ENCODE measurements around the gene ARMC2.
A peak's percentile ranks its signal among the peaks of the same experiment; 100 is the strongest.

ARMC2 gene

GRCh38 chr6:109009962-109010704, 161.9 kb downstream of the ARMC2 start:
- TF ChIP-seq, protein P1, sequence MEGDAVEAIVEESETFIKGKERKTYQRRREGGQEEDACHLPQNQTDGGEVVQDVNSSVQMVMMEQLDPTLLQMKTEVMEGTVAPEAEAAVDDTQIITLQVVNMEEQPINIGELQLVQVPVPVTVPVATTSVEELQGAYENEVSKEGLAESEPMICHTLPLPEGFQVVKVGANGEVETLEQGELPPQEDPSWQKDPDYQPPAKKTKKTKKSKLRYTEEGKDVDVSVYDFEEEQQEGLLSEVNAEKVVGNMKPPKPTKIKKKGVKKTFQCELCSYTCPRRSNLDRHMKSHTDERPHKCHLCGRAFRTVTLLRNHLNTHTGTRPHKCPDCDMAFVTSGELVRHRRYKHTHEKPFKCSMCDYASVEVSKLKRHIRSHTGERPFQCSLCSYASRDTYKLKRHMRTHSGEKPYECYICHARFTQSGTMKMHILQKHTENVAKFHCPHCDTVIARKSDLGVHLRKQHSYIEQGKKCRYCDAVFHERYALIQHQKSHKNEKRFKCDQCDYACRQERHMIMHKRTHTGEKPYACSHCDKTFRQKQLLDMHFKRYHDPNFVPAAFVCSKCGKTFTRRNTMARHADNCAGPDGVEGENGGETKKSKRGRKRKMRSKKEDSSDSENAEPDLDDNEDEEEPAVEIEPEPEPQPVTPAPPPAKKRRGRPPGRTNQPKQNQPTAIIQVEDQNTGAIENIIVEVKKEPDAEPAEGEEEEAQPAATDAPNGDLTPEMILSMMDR (conservative IDR thresholded peaks at IDR 0.05; ENCODE audit: low read depth, low read length): no peak
- no peak for DNase-seq (ENCODE audit: low read depth)
- peak overlapping the region; percentile 78 for H3K4me3 ChIP-seq (ENCODE audit: low read depth, low read length)

- DNase-seq (ENCODE audit: low read depth): no peak
- TF ChIP-seq, protein P1 (conservative IDR thresholded peaks at IDR 0.05; ENCODE audit: low read depth, low read length): no peak
- no peak overlapping the region for H3K4me3 ChIP-seq (ENCODE audit: low read depth, low read length)
Observed at GRCh38 chr6:109010705-109011102, 162.5 kb downstream of the ARMC2 start.

DNA sequence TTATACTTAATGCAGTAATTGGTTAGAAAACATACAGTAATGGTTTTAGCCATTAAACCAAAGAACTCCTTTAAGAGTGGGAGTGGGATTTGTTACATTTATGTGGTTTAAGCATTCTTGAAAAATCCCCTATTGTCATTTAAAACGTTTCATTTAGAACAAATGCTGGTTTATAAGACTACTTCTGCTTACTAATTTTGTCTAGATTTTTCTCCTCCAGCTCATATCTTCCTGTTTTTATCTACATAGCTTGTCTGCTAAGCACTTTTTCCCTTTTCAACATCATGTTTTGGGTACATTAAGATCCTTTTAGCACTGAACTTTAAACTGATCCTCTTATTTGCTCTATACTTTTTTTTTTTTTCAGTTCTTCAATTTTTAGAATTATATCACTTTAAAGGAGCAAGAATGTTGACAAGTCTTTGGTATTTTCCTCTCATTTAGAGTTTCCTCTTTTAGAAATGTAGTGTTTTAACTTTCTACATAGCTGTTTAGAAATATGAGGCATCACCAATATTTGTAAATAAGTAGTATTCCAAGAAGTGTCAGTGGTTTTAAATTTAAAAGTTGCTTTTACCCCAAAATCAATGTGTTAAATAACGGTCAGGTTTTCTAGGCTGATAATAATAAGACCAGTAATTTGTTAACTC, 165.6 kb downstream of the ARMC2 start:
- H3K4me3 ChIP-seq (ENCODE audit: low read depth, low read length): no peak overlapping the region
- DNase-seq (ENCODE audit: low read depth): peak; percentile 11
- TF ChIP-seq, protein P1 (conservative IDR thresholded peaks at IDR 0.05; ENCODE audit: low read depth, low read length): no peak

GRCh38 chr6:109014606-109015005, 166.4 kb downstream of the ARMC2 start:
- no peak for DNase-seq (ENCODE audit: low read depth)
- H3K4me3 ChIP-seq (ENCODE audit: low read depth, low read length): no peak overlapping the region
- TF ChIP-seq, protein P1 (conservative IDR thresholded peaks at IDR 0.05; ENCODE audit: low read depth, low read length): no peak

GRCh38 chr6:109015176-109015575, 167.0 kb downstream of the ARMC2 start:
- TF ChIP-seq, protein P1 (conservative IDR thresholded peaks at IDR 0.05; ENCODE audit: low read depth, low read length): no peak
- DNase-seq (ENCODE audit: low read depth): no peak
- no peak overlapping the region for H3K4me3 ChIP-seq (ENCODE audit: low read depth, low read length)

DNA sequence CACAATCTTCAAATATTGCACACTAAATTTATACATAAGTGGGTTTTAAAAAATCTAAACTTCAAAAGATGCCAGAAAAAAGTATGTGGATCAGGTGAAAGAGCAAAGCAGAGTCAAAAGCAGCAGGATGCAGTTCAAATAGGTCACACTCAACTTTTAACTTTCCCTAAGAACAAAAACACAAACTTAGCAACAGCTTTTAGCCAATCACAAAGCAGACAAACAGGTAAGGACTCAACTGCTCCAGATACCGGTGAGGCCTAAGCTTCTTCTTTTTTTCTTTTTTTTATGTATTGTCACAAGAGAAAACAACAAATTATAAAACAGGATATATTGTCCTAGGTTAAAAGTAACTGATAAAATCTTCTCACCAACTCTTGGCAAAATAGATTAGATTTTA, 171.7 kb downstream of the ARMC2 start:
- TF ChIP-seq, protein P1 (conservative IDR thresholded peaks at IDR 0.05; ENCODE audit: low read depth, low read length): no peak
- H3K4me3 ChIP-seq (ENCODE audit: low read depth, low read length): no peak overlapping the region
- DNase-seq (ENCODE audit: low read depth): no peak

DNA sequence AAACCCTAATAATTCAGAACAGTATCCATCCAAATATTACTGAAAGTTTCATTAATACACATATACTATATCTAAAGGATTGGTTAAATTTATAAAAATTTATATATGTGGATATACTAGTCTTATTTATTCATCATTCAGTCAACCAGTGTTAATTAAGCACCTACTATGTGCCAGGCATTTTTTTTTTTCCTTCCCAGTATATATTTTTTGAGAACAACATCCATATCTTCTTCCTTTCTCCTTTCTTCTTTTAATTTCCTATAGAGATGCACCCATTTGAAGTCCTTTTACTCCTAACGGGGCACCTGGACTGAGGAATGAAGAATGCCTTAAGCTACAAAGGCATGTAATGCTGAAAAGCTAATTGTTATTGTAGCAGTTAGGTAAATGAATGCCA, 173.6 kb downstream of the ARMC2 start:
- H3K4me3 ChIP-seq (ENCODE audit: low read depth, low read length): no peak overlapping the region
- TF ChIP-seq, protein P1 (conservative IDR thresholded peaks at IDR 0.05; ENCODE audit: low read depth, low read length): no peak
- no peak for DNase-seq (ENCODE audit: low read depth)
